Activated CD8-positive, alpha-beta T cell treated with anti-CD3 and anti-CD28 coated beads for 36 hours (primary cell): ENCODE measurements around the gene TMEM229B. TPM values are rescaled to one million over a fixed set of nuclear protein-coding genes. Genes with fewer than 3 reads are reported as not detected.

Experiments
- ATAC-seq: fragments of 200-7000 bp; cut with Tn5 transposase; one replicate; pipeline ENCODE4 v1.10.0; 2021; ENCODE audit warnings: mild to moderate bottlenecking, moderate library complexity
- CTCF ChIA-PET: fragments of 350-600 bp; sonication (Branson Sonifier 250); formaldehyde crosslinking; loops from one replicate; lab custom pipeline; 2021; ENCODE audit warnings: antibody characterized with exemption; lab: Charles Lee
- POLR2A ChIA-PET: fragments of 350-600 bp; sonication (Branson Sonifier 250); formaldehyde crosslinking; loops from one replicate; lab custom pipeline; 2021; ENCODE audit warnings: antibody characterized with exemption; lab: Charles Lee
- DNase-seq: peaks from one replicate; pipeline ENCODE4 v3.0.0-alpha.2; 2020
- H3K27ac Mint-ChIP-seq: one replicate; pipeline ENCODE4 v1.8.0; 2021; ENCODE audit warnings: mild to moderate bottlenecking, mixed read lengths
- H3K27me3 Mint-ChIP-seq: one replicate; pipeline ENCODE4 v1.8.0; 2021; ENCODE audit warnings: mixed read lengths
- H3K36me3 Mint-ChIP-seq: one replicate; pipeline ENCODE4 v1.8.0; 2021; ENCODE audit warnings: low read depth, mixed read lengths
- H3K4me1 Mint-ChIP-seq: one replicate; pipeline ENCODE4 v1.8.0; 2021; ENCODE audit warnings: low read depth, mixed read lengths
- H3K4me3 Mint-ChIP-seq: one replicate; pipeline ENCODE4 v1.8.0; 2021; ENCODE audit warnings: mild to moderate bottlenecking, moderate library complexity, mixed read lengths
- H3K9me3 Mint-ChIP-seq: one replicate; pipeline ENCODE4 v1.8.0; 2021; ENCODE audit warnings: mixed read lengths
- intact Hi-C: fragments of 100-400 bp; cut with micrococcal nuclease; formaldehyde crosslinking; loops from one replicate; pipeline ENCODE4 v1.10.0; 2022
- total RNA-seq, 2 experiments: library from RNA; stranded (reverse); gene quantifications; one replicate each; pipeline ENCODE4 v1.2.3, GENCODE V29; 2021
- TF ChIP-seq, protein P1 (sequence below): fragments of 200-600 bp; IDR thresholded peaks from one replicate; pipeline ENCODE4 v1.8.0; 2022; ENCODE audit warnings: antibody characterized with exemption, mild to moderate bottlenecking

Gene TMEM229B
- total RNA-seq, 2 experiments from 2014 or later, result 1.6 to 2.3 TPM

DNA sequence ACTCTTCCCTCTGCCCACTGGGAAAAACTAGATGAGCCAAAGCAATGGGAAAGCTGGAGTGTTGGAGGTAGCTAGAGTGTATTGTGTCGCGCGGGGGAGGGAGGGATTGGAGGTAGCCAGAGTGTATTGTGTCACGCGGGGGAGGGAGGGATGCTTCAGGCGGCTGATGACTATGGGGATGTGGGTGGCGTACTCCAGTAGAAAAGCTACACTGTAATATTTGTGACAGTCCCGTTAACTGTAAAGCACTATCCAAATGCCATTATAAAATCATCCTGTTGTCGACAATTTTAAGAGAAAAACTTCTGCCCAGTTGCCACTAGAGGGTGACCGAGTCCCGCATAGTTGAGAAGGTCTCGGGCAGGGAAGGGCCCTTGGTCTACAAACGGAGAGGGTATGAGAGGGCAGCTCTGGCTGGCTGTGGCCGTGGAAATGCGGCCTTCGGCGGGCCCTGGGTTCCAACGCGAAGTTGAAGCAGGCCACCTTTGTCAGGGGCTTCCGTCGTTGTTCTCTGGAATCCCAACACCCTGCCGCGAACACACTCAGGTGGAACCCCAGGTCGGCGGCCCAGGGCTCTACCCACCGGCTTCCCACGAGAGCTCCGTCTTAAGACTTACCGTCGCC, 61.4 kb downstream of the TMEM229B start:
- H3K9me3 Mint-ChIP-seq, result no peaks in the 10 kb centered on the region

DNA sequence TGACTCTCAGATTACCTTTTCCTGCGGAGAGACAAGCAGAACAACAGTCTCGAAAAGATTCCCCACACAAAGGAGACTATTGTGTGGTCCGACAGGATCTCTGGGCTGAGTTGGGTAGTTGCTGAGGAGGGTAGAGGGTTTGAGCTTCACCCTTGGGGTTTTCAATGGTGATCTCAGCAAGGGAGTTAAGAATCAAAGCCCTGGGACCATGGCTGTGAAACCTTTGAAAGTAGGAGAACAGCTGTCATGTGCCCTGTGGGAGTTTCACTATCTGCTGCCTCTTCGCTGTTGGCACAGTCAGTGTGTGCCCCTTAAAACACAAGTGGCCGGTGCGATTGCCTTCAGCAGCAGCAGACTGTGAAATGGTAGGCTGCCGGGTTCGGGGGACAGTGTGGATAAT, 62.4 kb downstream of the TMEM229B start:
- ChIA-PET CTCF (interaction anchor here (1.3 to 11.3 kb wide), 25 partner anchors 10 to 277 kb away, joined by 3 to 199 read pairs (median 13); partner anchors contain the start of genes ARG2, PLEKHH1, RDH12 and TMEM229B), POLR2A (interaction anchor here (0.5 kb wide), 1 partner anchor 168 kb away, joined by 3 read pairs; no protein-coding TSS in a partner anchor)
- ATAC-seq (no peak), DNase-seq (no peak)
- Mint-ChIP-seq H3K27me3 (peaks cover 20% of the 10 kb centered on the region), H3K27ac (no peak overlapping the region), H3K9me3 (no peaks in the 10 kb centered on the region), H3K4me1 (no peaks in the 10 kb centered on the region), H3K4me3 (no peak overlapping the region), H3K36me3 (no peaks in the 10 kb centered on the region)
- TF ChIP-seq, protein P1, sequence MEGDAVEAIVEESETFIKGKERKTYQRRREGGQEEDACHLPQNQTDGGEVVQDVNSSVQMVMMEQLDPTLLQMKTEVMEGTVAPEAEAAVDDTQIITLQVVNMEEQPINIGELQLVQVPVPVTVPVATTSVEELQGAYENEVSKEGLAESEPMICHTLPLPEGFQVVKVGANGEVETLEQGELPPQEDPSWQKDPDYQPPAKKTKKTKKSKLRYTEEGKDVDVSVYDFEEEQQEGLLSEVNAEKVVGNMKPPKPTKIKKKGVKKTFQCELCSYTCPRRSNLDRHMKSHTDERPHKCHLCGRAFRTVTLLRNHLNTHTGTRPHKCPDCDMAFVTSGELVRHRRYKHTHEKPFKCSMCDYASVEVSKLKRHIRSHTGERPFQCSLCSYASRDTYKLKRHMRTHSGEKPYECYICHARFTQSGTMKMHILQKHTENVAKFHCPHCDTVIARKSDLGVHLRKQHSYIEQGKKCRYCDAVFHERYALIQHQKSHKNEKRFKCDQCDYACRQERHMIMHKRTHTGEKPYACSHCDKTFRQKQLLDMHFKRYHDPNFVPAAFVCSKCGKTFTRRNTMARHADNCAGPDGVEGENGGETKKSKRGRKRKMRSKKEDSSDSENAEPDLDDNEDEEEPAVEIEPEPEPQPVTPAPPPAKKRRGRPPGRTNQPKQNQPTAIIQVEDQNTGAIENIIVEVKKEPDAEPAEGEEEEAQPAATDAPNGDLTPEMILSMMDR, result no peak
- intact Hi-C loops, result loop anchor here (5.0 to 10.0 kb wide), 2 partner anchors 101 to 239 kb away; no protein-coding TSS in a partner anchor

More for the DNA sequence above, 61.4 kb downstream of the TMEM229B start:
- Mint-ChIP-seq H3K4me1 (no peaks in the 10 kb centered on the region), H3K27ac (no peak overlapping the region), H3K4me3 (no peak overlapping the region), H3K27me3 (peaks cover 20% of the 10 kb centered on the region), H3K36me3 (no peaks in the 10 kb centered on the region)
- POLR2A ChIA-PET, result interaction anchor here (1.0 to 1.4 kb wide), 3 partner anchors 104 to 278 kb away, joined by 3 read pairs; no protein-coding TSS in a partner anchor
- intact Hi-C loops, result loop anchor here (1.0 to 10.0 kb wide), 3 partner anchors 100 to 238 kb away; no protein-coding TSS in a partner anchor
- peak; percentile 79 for DNase-seq
- CTCF ChIA-PET, result interaction anchor here (0.5 to 11.3 kb wide), 62 partner anchors 9 to 453 kb away, joined by 3 to 199 read pairs (median 6); partner anchors contain the start of genes ARG2, PLEK2, PLEKHH1 and RDH12
- peak; percentile 97 for ATAC-seq
- TF ChIP-seq, protein P1, result peak; percentile 75

DNA sequence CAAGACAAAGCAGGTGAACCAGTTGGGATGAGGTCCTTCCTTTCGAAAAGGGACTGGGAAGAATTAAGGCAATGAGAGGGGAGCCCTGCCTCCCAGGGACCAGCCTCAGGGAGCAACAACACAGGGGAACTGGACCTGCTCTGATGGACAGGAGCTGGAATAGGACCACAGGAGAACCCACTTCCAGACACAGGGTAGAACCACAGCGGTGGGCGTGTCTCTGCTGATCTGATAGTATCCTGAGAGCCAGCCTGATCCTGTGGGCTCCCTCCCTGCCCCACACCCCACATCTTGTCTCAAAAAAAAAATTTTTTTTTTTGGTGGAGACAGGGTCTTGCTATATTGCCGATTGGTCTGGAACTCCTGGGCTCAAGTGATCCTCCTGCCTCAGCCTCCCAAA, 62.9 kb downstream of the TMEM229B start:
- ChIA-PET POLR2A (no interaction called here), CTCF (interaction anchor here (0.7 to 11.3 kb wide), 12 partner anchors 10 to 279 kb away, joined by 3 to 199 read pairs (median 22); partner anchors contain the start of genes PLEKHH1 and TMEM229B)
- Mint-ChIP-seq H3K4me1 (no peaks in the 10 kb centered on the region), H3K36me3 (no peaks in the 10 kb centered on the region), H3K9me3 (no peaks in the 10 kb centered on the region), H3K4me3 (no peak overlapping the region), H3K27ac (no peak overlapping the region), H3K27me3 (peaks cover 20% of the 10 kb centered on the region)
- TF ChIP-seq, protein P1, result no peak
- intact Hi-C loops, result loop anchor here (5.0 to 10.0 kb wide), 2 partner anchors 102 to 239 kb away; no protein-coding TSS in a partner anchor
- ATAC-seq, result no peak
- DNase-seq, result no peak

- Mint-ChIP-seq H3K4me3 (no peak overlapping the region), H3K27me3 (peaks cover 20% of the 10 kb centered on the region), H3K27ac (no peak overlapping the region), H3K4me1 (no peaks in the 10 kb centered on the region), H3K9me3 (no peaks in the 10 kb centered on the region), H3K36me3 (no peaks in the 10 kb centered on the region)
- POLR2A ChIA-PET, result interaction anchor here (0.7 kb wide), 1 partner anchor 147 kb away, joined by 3 read pairs; no protein-coding TSS in a partner anchor
- TF ChIP-seq, protein P1, result no peak
- DNase-seq, result no peak
- CTCF ChIA-PET, result interaction anchor here (0.7 to 11.3 kb wide), 7 partner anchors 9 to 280 kb away, joined by 3 to 199 read pairs (median 9); no protein-coding TSS in a partner anchor
- intact Hi-C loops, result loop anchor here (10.0 kb wide), 1 partner anchor 240 kb away; no protein-coding TSS in a partner anchor
- ATAC-seq, result no peak
These were observed 64.0 kb downstream of the TMEM229B start for GRCh38 chr14:67424539-67424938.
